ENCODE measurements around the gene CRABP2. TPM values are rescaled to one million over a fixed set of nuclear protein-coding genes. Genes with fewer than 3 reads are reported as not detected.

Gene CRABP2
- total RNA-seq, 4 donors from 2014 or later = 4.5 to 8.8 (median 8.8) TPM; not detected in 1

DNA sequence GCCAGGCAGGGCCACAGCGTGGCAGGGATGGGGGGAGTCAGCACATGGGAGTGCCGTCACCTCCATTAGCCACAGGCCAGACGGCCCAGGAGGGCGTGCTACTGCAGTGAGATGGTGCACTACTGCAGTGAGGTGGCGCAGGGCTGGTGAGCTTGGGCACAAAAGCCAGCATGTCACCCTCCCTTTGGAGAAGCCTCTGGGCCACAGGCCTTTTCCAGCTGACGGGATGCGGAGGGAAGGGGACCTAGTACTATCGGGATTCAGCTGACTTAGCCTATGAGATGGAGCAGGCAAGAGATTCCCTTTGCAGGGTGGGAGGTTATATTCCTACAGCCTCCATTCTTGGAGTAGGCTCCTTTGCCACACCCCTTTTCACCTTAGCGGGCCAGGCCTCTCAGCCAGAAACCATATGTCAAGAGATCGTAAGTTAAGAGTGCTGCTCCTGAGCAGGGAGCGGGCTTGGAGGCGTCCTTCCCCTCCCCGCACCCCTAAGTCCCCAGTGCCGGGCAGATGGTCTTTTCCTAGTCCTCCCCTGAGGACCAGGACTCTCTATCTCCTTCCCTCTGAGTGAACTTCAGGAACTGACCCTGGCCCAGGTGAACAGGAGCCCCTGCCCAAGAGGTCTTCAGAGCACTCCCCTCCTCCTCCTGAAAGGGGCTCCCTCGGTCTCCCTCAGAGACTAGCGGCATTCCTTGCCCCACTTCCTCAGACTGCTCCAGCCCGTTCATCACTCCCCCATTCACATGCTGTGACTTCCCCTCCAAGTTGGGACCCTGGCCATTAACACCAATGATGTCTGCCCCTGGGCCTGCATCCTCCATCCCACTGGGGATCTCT is 36.4 kb downstream of the CRABP2 start:
- no peak for DNase-seq (ENCODE audit: low spot score)
- TF ChIP-seq, protein P1, sequence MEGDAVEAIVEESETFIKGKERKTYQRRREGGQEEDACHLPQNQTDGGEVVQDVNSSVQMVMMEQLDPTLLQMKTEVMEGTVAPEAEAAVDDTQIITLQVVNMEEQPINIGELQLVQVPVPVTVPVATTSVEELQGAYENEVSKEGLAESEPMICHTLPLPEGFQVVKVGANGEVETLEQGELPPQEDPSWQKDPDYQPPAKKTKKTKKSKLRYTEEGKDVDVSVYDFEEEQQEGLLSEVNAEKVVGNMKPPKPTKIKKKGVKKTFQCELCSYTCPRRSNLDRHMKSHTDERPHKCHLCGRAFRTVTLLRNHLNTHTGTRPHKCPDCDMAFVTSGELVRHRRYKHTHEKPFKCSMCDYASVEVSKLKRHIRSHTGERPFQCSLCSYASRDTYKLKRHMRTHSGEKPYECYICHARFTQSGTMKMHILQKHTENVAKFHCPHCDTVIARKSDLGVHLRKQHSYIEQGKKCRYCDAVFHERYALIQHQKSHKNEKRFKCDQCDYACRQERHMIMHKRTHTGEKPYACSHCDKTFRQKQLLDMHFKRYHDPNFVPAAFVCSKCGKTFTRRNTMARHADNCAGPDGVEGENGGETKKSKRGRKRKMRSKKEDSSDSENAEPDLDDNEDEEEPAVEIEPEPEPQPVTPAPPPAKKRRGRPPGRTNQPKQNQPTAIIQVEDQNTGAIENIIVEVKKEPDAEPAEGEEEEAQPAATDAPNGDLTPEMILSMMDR (IDR thresholded peaks at IDR 0.05) = no peak
- no peak for ATAC-seq (ENCODE audit: low FRiP score)

DNA sequence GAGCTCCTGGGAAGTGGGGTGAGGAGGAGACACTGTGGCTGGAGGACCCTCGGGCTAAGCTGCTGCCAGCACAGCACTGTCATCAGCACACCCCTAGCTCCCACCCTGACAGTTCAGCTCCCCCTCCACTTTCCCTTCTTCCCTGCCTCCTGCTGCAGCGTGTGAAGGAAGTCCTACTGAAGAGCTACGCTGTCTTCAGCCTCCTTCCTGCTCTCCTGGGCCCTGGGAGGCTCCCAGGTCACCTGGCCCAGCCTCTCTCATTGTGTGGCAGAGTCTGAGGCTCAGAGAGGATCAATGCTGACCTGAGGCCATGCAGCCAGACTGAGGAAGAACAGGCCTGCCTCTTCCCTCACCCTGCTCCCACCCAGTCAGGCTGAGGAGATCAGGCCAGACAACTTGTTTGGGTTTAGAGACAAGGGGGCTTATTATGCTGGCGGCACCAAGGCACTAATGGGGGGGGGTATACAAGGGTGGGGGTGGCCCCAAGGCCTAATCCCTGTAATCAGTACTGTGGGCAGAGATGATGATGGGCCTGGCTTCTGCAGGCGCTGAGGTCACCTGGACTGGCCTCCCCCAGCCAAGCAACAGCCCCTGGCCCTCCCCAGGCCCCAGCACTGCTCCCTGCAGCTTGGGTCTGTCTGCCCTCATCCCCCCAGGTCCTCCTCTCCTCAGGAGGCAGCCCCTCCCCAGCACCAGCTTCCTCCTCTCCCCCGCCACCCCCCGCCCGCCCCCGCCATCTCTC is 37.2 kb downstream of the CRABP2 start:
- no peak for DNase-seq (ENCODE audit: low spot score)
- TF ChIP-seq, protein P1 (IDR thresholded peaks at IDR 0.05) = no peak
- no peak for ATAC-seq (ENCODE audit: low FRiP score)

DNA sequence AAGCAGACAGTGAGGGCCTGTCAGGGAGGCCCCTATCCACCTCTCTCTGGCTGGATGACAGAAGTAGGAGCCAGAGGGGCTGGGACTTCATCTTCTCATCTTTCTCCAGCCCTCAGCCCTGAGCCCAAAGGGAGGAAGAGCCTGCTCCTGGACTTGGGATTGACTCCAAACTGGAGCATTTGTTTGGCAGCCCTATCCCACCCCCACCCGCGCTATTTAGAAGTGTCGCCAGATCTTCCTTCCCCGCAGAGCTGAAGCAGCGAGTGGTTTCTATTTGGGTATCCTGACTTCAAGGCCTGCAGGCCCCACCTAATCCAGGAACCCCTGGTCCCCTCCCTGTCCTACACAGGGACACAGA is 37.8 kb downstream of the CRABP2 start:
- TF ChIP-seq, protein P1 (IDR thresholded peaks at IDR 0.05) = no peak
- no peak for DNase-seq (ENCODE audit: low spot score)
- no peak for ATAC-seq (ENCODE audit: low FRiP score)

DNA sequence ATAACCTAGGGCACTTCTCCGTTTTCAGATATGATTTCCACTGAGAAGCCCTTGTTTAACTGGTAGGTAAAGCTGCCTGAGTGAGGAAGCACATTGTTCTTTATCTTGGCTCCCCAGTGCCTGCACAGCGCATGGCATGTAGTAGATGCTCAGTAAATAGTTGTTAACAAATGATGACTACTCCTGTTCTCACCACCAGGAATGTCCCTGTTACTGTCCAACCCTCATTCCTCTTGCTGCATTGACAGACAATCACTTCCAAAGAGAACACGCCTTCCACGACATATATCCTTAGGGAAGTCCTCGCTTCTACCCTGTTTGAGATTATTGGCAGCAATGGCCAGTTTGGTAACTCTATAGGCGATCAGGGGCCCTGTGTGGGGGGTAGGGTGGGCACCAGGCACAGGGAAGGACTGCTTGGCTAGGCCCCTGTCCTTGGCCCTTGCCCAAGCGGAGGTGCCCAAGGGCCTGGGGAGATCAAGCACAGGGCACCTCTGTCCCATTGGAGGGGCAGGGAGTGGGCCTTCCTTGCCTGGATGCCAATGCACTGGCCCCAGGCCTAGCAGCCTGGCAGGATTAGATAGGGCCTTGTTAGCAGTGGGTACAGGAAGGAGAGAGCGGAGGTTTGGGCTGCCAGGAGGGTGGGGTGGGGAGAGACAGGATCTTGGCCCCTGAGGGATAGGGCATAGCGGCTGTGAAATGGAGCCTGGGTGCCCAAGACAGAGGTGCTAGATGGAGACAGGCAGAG is 38.3 kb downstream of the CRABP2 start:
- TF ChIP-seq, protein P1 (IDR thresholded peaks at IDR 0.05) = no peak
- no peak for DNase-seq (ENCODE audit: low spot score)
- no peak for ATAC-seq (ENCODE audit: low FRiP score)

DNA sequence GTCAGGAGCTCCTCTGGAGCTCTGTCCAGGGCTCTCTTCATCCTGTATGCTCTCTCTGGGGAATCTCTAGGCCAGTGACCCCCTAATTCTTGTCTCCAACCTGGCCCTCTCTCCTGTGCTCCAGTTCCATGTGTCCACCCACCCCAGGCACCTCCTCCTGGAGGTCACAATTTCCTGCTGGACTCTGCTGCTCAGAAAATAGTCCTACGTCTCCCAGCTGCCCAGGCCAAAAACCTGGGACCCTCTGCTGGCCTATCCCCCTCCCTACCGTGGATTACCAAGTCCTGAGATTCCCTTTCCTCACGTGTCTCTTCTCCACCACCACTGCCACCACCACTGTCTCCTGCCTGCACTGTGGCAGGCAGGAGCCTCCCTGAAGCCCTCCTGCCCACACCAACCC is 39.8 kb downstream of the CRABP2 start:
- no peak for ATAC-seq (ENCODE audit: low FRiP score)
- no peak for DNase-seq (ENCODE audit: low spot score)
- TF ChIP-seq, protein P1 (IDR thresholded peaks at IDR 0.05) = no peak

DNA sequence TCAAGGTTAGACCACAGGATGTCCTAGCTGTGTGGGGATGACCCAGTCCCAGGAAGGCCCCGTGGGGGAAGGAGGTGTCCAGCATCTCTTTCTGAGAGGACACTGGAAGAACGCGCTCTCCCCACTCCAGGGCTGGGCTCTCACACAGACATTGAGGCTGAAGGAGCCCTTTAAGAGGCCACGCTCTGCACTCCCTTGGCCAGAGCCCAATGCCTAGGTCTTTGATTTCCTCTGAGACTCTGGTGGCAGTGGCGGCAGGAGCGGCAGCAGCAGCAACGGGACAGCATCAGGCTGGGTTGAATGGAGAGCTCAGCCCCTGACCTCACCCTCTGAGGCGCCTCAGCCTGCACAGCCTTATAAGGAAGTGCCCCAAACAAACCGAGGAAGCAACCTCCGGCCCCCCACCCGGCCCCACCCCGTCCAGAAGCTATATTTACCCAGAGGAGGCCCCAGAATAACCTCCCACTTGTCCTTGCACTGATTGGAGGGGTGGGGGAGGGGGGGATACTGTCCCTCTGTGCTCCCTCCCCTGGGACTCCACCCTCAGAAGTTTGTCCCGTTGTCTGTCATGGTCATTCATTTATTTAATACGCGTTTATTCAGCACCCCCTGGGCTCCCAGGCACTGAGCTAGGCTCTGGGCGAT is 40.5 kb downstream of the CRABP2 start:
- DNase-seq (ENCODE audit: low spot score) = no peak
- no peak for ATAC-seq (ENCODE audit: low FRiP score)

More for the DNA sequence above, 40.5 kb downstream of the CRABP2 start:
- TF ChIP-seq, protein P1 (IDR thresholded peaks at IDR 0.05) = no peak

All from omental fat pad (tissue), 4 donors.